WTC11 (cell line): ENCODE measurements around the gene FCMR.

ENCODE experiments used
- IRF2 ChIP-seq: sonication (generic); formaldehyde crosslinking; IDR thresholded peaks from 2 replicates; pipeline ENCODE4 v1.8.0; 2022; ENCODE audit warnings: low read depth, missing genetic modification reagents, borderline replicate concordance
- TEAD4 ChIP-seq: sonication (generic); formaldehyde crosslinking; IDR thresholded peaks from 2 replicates; pipeline ENCODE4 v1.8.0; 2022; ENCODE audit warnings: mild to moderate bottlenecking, missing genetic modification reagents
- TF ChIP-seq, protein P1 (sequence below): fragments of 200-600 bp; IDR thresholded peaks from 2 replicates; pipeline ENCODE4 v1.8.0; 2022; ENCODE audit warnings: antibody characterized with exemption
- TF ChIP-seq, protein P2 (sequence below): sonication (generic); formaldehyde crosslinking; IDR thresholded peaks from 2 replicates; pipeline ENCODE4 v1.8.1; 2023; ENCODE audit warnings: mild to moderate bottlenecking, missing genetic modification reagents, moderate library complexity

DNA sequence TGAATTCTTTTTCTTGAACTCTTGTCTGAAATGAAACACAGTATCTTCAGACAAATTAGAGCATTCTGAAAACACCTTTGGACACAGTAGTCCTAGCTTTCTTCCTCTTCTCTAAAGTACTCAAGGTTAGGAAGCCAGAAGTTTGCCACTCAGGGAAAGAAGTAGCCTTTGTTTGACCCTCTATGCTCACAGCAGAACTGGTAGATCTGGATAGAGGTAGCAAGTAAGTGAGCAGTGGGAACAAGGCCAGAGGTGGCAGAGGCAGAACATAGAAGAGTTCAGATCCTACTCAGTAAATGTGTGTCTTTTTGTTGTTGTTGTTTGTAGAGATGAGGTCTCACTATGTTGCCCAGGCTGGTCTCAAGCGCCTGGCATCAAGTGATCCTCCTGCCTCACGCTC, 31.9 kb upstream of the FCMR start:
- TF ChIP-seq, protein P1, sequence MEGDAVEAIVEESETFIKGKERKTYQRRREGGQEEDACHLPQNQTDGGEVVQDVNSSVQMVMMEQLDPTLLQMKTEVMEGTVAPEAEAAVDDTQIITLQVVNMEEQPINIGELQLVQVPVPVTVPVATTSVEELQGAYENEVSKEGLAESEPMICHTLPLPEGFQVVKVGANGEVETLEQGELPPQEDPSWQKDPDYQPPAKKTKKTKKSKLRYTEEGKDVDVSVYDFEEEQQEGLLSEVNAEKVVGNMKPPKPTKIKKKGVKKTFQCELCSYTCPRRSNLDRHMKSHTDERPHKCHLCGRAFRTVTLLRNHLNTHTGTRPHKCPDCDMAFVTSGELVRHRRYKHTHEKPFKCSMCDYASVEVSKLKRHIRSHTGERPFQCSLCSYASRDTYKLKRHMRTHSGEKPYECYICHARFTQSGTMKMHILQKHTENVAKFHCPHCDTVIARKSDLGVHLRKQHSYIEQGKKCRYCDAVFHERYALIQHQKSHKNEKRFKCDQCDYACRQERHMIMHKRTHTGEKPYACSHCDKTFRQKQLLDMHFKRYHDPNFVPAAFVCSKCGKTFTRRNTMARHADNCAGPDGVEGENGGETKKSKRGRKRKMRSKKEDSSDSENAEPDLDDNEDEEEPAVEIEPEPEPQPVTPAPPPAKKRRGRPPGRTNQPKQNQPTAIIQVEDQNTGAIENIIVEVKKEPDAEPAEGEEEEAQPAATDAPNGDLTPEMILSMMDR: no peak
- TF ChIP-seq, protein P2, sequence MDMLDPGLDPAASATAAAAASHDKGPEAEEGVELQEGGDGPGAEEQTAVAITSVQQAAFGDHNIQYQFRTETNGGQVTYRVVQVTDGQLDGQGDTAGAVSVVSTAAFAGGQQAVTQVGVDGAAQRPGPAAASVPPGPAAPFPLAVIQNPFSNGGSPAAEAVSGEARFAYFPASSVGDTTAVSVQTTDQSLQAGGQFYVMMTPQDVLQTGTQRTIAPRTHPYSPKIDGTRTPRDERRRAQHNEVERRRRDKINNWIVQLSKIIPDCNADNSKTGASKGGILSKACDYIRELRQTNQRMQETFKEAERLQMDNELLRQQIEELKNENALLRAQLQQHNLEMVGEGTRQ (CRISPR knock-in tag): no peak
- TF ChIP-seq TEAD4 (CRISPR knock-in tag): no peak
- no peak for TF ChIP-seq IRF2 (CRISPR knock-in tag)
